Urinary bladder (tissue), 4 donors: ENCODE measurements around the gene IFNE. TPM values are rescaled to one million over a fixed set of nuclear protein-coding genes. Genes with fewer than 3 reads are reported as not detected.
"Not testable (repeated sequence)": the region's sequence is repeated elsewhere in the genome, so short reads cannot be mapped to it uniquely, and the experiment has no call there.

Experiments used
- DNase-seq: peaks from one replicate; pipeline ENCODE4 v3.0.0-alpha.2; 2015; ENCODE audit errors: extremely low spot score
- H3K27ac ChIP-seq: one replicate; pipeline ENCODE4 v1.5.1; 2013; ENCODE audit warnings: low read depth, mild to moderate bottlenecking, moderate library complexity
- H3K36me3 ChIP-seq: one replicate; pipeline ENCODE4 v1.6.1; 2013; ENCODE audit warnings: mild to moderate bottlenecking, moderate library complexity; ENCODE audit not compliant: insufficient read depth
- H3K4me1 ChIP-seq: one replicate; pipeline ENCODE4 v1.6.1; 2013; ENCODE audit warnings: mild to moderate bottlenecking, moderate library complexity; ENCODE audit not compliant: insufficient read depth
- H3K4me3 ChIP-seq: one replicate; pipeline ENCODE4 v1.5.1; 2013; ENCODE audit warnings: low read depth, low read length
- WGBS: extraction: QIAGEN DNeasy Blood & Tissue Kit; methylation state at CpG from one replicate; pipeline ENCODE4 v1.1.7; 2013; 5-methylcytosine and 5-hydroxymethylcytosine counted together
- polyA plus RNA-seq: library from polyadenylated mRNA; stranded (reverse); fragments of 200-250 nt; gene quantifications from one replicate; pipeline ENCODE4 v1.2.3, GENCODE V29; 2013
- total RNA-seq: library from RNA; depleted of rRNA; stranded (reverse); fragments of >200 nt; gene quantifications from one replicate; pipeline ENCODE4 v1.2.3, GENCODE V29; 2014
- donor health status: healthy with polysubstance abuse.
- donor health status: healthy.

The IFNE gene
- total and polyA plus RNA-seq, 2 donors, result 0.29 to 1.3 TPM

DNA sequence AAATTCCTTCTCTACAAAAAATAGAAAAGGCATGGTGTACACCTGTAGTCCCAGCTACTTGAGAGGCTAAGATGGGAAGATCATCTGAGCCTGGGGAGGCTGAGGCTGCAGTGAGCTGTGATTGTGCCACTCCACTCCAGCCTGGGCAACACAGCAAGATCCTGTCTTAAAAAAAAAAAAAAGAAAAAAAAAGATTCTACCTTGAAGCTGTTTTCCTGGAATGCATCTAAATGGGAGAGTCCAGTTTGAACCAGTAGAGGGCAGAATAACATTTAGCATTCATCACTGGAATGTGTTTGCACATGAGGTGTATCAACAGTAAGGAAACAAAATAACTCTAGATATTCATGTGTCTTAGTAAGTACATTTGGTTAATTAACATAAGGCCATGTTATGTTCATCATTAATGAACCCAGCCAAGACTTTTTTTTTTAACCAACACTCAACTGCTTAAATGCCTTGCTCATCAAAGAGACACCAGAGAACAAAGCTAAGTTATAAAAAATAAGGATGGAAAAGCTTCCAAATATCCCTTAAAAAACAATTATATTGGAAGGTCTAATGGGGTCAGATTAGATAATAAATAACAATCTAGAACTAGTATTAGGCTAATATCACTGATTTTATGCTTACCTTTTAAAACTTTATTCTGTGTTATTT is 16.1 kb downstream of the IFNE start:
- Histone ChIP-seq H3K4me3 (no peak overlapping the region), H3K36me3 (no peaks in the 10 kb centered on the region), H3K27ac (no peak overlapping the region), H3K4me1 (no peaks in the 10 kb centered on the region)
- peak; percentile 10 for DNase-seq

DNA sequence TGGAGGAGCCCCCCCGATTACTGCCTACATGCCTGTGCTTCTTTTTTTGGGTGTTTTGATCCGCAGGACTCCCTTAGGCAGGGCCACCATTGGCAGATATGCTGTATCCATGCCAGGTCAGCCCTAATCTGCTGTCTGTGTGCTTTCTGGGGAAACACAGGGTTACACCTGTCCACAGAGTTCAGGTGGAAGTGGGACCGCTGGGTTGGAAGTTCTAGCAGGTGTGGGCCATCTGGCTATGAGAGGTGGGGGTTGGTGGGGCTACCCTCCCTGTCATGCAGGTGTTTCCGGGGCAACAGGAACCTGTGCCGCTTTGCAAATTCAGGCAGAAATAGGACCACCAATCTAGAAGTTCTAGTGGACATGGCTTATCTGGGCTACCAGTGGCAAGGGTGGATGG is 17.0 kb downstream of the IFNE start:
- H3K27ac ChIP-seq, result no peak overlapping the region
- WGBS, result 92% methylated on average over 5 of the region's 5 CpGs
- no peaks in the 10 kb centered on the region for H3K36me3 ChIP-seq
- DNase-seq, result no peak
- H3K4me1 ChIP-seq, result no peaks in the 10 kb centered on the region
- H3K4me3 ChIP-seq, result no peak overlapping the region

GRCh38 chr9:21461377-21461776 is 20.7 kb downstream of the IFNE start:
- DNase-seq, result no peak
- Histone ChIP-seq H3K4me1 (no peaks in the 10 kb centered on the region), H3K27ac (no peak overlapping the region), H3K4me3 (no peak overlapping the region), H3K36me3 (no peaks in the 10 kb centered on the region)
- WGBS, result 87% methylated on average over 1 of the region's 1 CpG

DNA sequence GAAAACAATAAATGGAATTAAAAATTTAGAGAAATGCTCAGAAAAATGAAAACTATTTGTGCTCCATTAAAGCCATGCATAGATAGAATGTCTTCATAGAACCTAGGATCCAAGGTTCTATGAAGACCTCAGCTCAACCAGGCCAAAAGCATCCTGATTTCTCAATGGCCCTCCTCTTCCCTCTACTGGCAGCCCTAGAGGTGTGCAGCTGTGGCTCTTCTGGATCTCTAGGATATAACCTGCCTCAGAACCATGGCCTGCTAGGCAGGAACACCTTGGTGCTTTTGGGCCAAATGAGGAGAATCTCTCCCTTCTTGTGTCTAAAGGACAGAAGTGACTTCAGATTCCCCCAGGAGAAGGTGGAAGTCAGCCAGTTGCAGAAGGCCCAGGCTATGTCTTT is 26.8 kb downstream of the IFNE start:
- no peak for DNase-seq
- Histone ChIP-seq H3K4me3 (no peak overlapping the region), H3K36me3 (no peaks in the 10 kb centered on the region), H3K4me1 (no peaks in the 10 kb centered on the region), H3K27ac (no peak overlapping the region)

DNA sequence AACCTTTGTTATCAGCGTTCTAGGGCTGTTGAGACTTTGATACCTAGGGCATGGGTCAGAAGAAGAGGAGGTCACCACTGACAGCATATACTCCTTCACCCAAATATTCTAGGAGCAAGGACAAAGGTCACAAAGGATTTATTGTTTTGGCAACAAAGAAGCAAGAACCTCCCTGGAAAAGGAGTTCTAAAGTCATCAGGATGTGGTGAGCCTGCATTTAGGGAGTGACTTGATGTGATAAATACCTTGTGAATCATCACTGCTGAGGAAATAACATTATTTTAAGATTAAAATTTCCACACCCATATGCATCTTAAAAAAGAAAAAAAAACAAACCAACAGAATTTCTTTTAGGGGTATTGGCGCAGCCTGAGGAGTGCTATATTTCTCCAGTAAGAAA is 28.0 kb downstream of the IFNE start:
- no peaks in the 10 kb centered on the region for H3K4me1 ChIP-seq
- no peak for DNase-seq
- no peak overlapping the region for H3K27ac ChIP-seq
- 67% methylated on average over 2 of the region's 2 CpGs for WGBS
- no peaks in the 10 kb centered on the region for H3K36me3 ChIP-seq
- no peak overlapping the region for H3K4me3 ChIP-seq

DNA sequence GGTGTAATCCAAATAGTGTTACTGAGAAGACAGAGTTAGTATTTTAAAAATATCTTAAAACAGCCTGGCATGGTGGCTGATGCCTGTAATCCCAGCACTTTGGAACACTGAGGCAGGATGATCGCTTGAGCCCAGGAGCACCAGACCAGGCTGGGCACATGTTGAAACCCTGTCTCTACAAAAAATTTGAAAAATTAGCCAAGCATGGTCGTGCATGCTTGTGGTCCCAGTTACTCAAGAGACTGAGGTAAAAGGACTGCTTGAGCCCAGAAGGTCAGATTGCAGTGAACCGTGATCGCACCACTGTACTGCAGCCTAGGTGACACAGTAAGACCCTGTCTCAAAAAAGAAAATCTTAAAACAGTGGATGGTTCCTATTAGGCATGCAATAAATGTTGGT is 29.4 kb downstream of the IFNE start:
- no peaks in the 10 kb centered on the region for H3K36me3 ChIP-seq
- no peak overlapping the region for H3K4me3 ChIP-seq
- WGBS, result 82% methylated on average over 4 of the region's 4 CpGs
- DNase-seq, result no peak
- no peak overlapping the region for H3K27ac ChIP-seq
- H3K4me1 ChIP-seq, result no peaks in the 10 kb centered on the region

DNA sequence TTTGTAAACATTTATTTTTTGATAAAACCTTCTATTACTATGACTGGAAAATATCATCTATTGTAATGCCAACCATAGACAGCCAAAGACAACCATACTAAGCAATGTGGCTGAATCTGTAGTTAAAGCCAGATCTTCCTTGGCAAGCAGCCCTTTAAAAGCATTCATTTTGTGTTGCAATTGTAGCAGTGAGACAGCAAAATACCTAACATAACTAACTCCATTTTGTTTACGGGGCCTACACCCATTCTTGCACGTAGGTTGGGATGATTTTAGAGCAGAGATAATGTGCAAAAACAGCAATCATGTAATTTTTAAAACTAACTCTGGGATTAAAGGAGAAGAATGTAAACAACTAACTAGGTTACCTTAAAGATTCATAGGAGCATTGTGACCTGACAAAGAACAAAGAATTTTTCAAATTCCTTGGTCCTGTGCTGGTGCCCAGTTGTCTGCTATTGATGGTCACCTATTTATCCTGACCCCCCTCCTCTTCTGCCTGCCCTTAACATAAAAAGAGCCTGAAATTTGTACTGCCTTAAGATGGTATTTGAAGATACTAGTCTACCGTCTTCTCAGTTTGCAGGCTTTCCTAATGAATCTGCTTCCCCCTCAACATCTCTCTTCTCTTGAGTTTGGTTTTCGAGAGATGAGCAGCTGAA is 31.2 kb downstream of the IFNE start:
- 65% methylated on average over 4 of the region's 4 CpGs for WGBS
- Histone ChIP-seq H3K4me1 (no peaks in the 10 kb centered on the region), H3K4me3 (no peak overlapping the region), H3K36me3 (no peaks in the 10 kb centered on the region), H3K27ac (no peak overlapping the region)
- no peak for DNase-seq

DNA sequence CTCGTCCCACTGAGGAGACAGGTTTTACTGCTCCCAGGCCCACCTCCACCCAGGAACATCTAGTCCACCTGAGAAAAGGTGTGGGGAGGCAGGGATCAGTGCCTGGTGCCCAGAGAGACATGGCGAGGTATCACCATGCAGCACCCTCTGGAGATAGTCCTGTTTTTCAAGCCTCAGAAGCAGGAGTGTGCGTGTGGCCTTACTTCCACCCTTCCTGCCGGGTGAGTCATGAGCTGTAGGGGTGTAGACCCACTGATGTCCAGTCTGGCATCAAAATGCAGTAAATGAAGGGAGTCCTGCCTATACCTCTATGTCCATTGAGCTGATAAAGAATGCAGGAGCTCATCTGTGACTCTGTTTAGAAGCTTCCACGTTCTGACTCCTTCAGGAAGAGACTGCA is 32.8 kb downstream of the IFNE start:
- H3K27ac ChIP-seq, DNase-seq, H3K4me1 ChIP-seq, H3K4me3 ChIP-seq, H3K36me3 ChIP-seq: not testable (repeated sequence)
- WGBS, result 86% methylated on average over 5 of the region's 5 CpGs

GRCh38 chr9:21443849-21444625 is 38.1 kb downstream of the IFNE start:
- no peak for DNase-seq
- Histone ChIP-seq H3K4me1 (no peaks in the 10 kb centered on the region), H3K27ac (no peak overlapping the region), H3K36me3 (no peaks in the 10 kb centered on the region), H3K4me3 (no peak overlapping the region)
- 90% methylated on average over 4 of the region's 4 CpGs for WGBS

- Histone ChIP-seq H3K27ac (no peak within 1 kb of the TSS), H3K4me3 (no peak within 1 kb of the TSS), H3K36me3 (no peaks in the 10 kb centered on the region), H3K4me1 (no peaks in the 10 kb centered on the region)
- no peak for DNase-seq
- WGBS, result 94% methylated on average over 4 of the region's 4 CpGs
Measured at GRCh38 chr9:21440139-21440538, 42.0 kb downstream of the IFNE start, which contains the start of gene IFNA1. Gene IFNA1, plus strand, starts transcription at chr9:21440439. Its CDS starts 69 bp downstream, at chr9:21440508.

- H3K4me3 ChIP-seq, H3K27ac ChIP-seq, DNase-seq, H3K36me3 ChIP-seq, H3K4me1 ChIP-seq: not testable (repeated sequence)
- 80% methylated on average over 7 of the region's 7 CpGs for WGBS
Measured at GRCh38 chr9:21435015-21435383, 47.1 kb downstream of the IFNE start.

GRCh38 chr9:21434202-21435014 is 47.7 kb downstream of the IFNE start:
- H3K36me3 ChIP-seq, result no peaks in the 10 kb centered on the region
- no peaks in the 10 kb centered on the region for H3K4me1 ChIP-seq
- no peak overlapping the region for H3K4me3 ChIP-seq
- WGBS, result 54% methylated on average over 9 of the region's 9 CpGs
- peak; percentile 4 for DNase-seq
- no peak overlapping the region for H3K27ac ChIP-seq

DNA sequence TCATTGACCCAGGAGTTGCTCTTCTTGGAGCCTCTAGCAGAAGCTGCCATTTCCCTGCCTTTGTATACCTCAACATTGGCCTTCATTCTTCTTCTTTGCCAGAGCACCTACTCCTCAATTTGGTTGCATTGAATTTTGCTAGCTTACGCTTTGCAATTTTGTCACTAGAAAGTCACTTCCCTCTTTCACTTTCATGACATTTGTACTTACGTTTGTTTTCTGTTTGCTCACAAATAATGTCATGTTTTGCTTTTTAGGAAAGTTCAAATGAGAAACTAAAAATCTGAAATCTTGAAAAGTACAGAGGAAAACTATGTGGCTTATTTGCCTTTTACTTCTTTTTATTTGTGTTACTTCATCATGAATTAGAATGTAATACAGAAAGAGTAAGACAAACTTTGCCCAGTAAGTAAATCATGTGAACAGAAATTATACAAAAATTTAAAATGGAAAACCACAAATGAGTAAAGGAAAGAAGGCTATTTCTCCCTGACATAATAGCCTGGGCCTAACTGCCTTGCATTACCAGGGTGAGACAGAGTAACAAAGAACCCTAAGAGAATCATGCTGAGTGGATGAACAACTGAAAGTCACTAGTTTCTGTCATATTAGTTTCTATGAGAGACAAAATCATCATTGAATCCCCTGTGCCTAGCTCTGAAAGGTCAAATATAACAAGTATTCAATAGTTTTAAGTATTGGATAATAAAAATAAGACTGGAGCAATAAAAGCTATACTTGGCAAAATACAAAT is 49.3 kb downstream of the IFNE start:
- no peak for DNase-seq
- H3K4me3 ChIP-seq, result no peak overlapping the region
- H3K36me3 ChIP-seq, result no peaks in the 10 kb centered on the region
- no peak overlapping the region for H3K27ac ChIP-seq
- H3K4me1 ChIP-seq, result no peaks in the 10 kb centered on the region
- 84% methylated on average over 2 of the region's 2 CpGs for WGBS
